ENCODE results near the gene PIK3CA. TPM values are rescaled to one million over a fixed set of nuclear protein-coding genes. Genes with fewer than 3 reads are reported as not detected.

Gene PIK3CA
- total and polyA plus RNA-seq, 2 experiments from 2014 or later: 5.1 to 13.4 TPM

DNA sequence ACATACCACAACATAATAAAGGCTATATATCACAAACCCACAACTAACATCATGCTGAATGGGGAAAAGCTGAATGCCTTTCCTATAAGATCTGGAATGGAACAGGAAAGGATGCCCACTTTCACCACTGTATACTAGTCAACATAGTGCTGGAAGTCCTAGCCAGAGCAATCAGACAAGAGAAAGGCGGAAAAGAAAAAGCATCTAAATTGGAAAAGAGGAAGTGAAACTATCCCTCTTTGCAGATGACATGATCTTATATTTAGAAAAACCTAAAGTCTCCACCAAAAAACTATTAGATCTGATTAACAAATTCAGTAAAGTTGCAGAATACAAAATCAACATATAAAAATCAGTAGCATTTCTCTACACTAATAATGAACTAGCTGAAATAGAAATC lies 14.6 kb upstream of the PIK3CA start:
- H3F3A ChIP-seq (replicated peaks; ENCODE audit: low read depth): no peaks in the 10 kb centered on the region
- no peaks in the 10 kb centered on the region for H3K4me1 ChIP-seq (ENCODE audit: insufficient read depth)
- H4K20me1 ChIP-seq (replicated peaks; ENCODE audit: insufficient read depth): no peaks in the 10 kb centered on the region
- no peaks in the 10 kb centered on the region for H3K79me2 ChIP-seq (replicated peaks; ENCODE audit: insufficient read depth)
- no peaks in the 10 kb centered on the region for H3K4me1 Mint-ChIP-seq
- no peaks in the 10 kb centered on the region for H3K36me3 ChIP-seq (ENCODE audit: insufficient read depth)
- no peak for ATAC-seq
- H3K27ac ChIP-seq (ENCODE audit: low read depth): no peak overlapping the region
- TF ChIP-seq POLR2AphosphoS5 (IDR thresholded peaks at IDR 0.05; ENCODE audit: low read depth) (no peak), CREB1 (CRISPR knock-in tag; IDR thresholded peaks at IDR 0.05; ENCODE audit: low read depth) (no peak), STAT1 (IDR thresholded peaks at IDR 0.05; ENCODE audit: unreplicated experiment) (no peak), NANOG (IDR thresholded peaks at IDR 0.05; ENCODE audit: borderline replicate concordance) (no peak), EZH2 (IDR thresholded peaks at IDR 0.05; ENCODE audit: low read depth, unreplicated experiment) (no peak), JUNB (IDR thresholded peaks at IDR 0.05; ENCODE audit: unreplicated experiment) (no peak), EZH2phosphoT487 (IDR thresholded peaks at IDR 0.05; ENCODE audit: unreplicated experiment) (no peak), ZNF331 (CRISPR knock-in tag; IDR thresholded peaks at IDR 0.05; ENCODE audit: low read depth) (no peak), ZNF114 (CRISPR knock-in tag; IDR thresholded peaks at IDR 0.05) (no peak)
- TF ChIP-seq, protein P1, sequence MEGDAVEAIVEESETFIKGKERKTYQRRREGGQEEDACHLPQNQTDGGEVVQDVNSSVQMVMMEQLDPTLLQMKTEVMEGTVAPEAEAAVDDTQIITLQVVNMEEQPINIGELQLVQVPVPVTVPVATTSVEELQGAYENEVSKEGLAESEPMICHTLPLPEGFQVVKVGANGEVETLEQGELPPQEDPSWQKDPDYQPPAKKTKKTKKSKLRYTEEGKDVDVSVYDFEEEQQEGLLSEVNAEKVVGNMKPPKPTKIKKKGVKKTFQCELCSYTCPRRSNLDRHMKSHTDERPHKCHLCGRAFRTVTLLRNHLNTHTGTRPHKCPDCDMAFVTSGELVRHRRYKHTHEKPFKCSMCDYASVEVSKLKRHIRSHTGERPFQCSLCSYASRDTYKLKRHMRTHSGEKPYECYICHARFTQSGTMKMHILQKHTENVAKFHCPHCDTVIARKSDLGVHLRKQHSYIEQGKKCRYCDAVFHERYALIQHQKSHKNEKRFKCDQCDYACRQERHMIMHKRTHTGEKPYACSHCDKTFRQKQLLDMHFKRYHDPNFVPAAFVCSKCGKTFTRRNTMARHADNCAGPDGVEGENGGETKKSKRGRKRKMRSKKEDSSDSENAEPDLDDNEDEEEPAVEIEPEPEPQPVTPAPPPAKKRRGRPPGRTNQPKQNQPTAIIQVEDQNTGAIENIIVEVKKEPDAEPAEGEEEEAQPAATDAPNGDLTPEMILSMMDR (conservative IDR thresholded peaks at IDR 0.05; ENCODE audit: low read depth in 2 of 2): no peak
- TF ChIP-seq, protein P2, sequence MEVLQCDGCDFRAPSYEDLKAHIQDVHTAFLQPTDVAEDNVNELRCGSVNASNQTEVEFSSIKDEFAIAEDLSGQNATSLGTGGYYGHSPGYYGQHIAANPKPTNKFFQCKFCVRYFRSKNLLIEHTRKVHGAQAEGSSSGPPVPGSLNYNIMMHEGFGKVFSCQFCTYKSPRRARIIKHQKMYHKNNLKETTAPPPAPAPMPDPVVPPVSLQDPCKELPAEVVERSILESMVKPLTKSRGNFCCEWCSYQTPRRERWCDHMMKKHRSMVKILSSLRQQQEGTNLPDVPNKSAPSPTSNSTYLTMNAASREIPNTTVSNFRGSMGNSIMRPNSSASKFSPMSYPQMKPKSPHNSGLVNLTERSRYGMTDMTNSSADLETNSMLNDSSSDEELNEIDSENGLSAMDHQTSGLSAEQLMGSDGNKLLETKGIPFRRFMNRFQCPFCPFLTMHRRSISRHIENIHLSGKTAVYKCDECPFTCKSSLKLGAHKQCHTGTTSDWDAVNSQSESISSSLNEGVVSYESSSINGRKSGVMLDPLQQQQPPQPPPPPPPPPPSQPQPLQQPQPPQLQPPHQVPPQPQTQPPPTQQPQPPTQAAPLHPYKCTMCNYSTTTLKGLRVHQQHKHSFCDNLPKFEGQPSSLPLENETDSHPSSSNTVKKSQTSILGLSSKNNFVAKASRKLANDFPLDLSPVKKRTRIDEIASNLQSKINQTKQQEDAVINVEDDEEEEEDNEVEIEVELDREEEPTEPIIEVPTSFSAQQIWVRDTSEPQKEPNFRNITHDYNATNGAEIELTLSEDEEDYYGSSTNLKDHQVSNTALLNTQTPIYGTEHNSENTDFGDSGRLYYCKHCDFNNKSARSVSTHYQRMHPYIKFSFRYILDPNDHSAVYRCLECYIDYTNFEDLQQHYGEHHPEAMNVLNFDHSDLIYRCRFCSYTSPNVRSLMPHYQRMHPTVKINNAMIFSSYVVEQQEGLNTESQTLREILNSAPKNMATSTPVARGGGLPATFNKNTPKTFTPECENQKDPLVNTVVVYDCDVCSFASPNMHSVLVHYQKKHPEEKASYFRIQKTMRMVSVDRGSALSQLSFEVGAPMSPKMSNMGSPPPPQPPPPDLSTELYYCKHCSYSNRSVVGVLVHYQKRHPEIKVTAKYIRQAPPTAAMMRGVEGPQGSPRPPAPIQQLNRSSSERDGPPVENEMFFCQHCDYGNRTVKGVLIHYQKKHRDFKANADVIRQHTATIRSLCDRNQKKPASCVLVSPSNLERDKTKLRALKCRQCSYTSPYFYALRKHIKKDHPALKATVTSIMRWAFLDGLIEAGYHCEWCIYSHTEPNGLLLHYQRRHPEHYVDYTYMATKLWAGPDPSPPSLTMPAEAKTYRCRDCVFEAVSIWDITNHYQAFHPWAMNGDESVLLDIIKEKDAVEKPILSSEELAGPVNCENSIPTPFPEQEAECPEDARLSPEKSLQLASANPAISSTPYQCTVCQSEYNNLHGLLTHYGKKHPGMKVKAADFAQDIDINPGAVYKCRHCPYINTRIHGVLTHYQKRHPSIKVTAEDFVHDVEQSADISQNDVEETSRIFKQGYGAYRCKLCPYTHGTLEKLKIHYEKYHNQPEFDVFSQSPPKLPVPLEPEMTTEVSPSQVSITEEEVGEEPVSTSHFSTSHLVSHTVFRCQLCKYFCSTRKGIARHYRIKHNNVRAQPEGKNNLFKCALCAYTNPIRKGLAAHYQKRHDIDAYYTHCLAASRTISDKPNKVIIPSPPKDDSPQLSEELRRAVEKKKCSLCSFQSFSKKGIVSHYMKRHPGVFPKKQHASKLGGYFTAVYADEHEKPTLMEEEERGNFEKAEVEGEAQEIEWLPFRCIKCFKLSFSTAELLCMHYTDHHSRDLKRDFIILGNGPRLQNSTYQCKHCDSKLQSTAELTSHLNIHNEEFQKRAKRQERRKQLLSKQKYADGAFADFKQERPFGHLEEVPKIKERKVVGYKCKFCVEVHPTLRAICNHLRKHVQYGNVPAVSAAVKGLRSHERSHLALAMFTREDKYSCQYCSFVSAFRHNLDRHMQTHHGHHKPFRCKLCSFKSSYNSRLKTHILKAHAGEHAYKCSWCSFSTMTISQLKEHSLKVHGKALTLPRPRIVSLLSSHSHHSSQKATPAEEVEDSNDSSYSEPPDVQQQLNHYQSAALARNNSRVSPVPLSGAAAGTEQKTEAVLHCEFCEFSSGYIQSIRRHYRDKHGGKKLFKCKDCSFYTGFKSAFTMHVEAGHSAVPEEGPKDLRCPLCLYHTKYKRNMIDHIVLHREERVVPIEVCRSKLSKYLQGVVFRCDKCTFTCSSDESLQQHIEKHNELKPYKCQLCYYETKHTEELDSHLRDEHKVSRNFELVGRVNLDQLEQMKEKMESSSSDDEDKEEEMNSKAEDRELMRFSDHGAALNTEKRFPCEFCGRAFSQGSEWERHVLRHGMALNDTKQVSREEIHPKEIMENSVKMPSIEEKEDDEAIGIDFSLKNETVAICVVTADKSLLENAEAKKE (CRISPR knock-in tag; IDR thresholded peaks at IDR 0.05): no peak
- TF ChIP-seq, protein P3, sequence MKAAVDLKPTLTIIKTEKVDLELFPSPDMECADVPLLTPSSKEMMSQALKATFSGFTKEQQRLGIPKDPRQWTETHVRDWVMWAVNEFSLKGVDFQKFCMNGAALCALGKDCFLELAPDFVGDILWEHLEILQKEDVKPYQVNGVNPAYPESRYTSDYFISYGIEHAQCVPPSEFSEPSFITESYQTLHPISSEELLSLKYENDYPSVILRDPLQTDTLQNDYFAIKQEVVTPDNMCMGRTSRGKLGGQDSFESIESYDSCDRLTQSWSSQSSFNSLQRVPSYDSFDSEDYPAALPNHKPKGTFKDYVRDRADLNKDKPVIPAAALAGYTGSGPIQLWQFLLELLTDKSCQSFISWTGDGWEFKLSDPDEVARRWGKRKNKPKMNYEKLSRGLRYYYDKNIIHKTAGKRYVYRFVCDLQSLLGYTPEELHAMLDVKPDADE (IDR thresholded peaks at IDR 0.05): no peak
- TF ChIP-seq, protein P4, sequence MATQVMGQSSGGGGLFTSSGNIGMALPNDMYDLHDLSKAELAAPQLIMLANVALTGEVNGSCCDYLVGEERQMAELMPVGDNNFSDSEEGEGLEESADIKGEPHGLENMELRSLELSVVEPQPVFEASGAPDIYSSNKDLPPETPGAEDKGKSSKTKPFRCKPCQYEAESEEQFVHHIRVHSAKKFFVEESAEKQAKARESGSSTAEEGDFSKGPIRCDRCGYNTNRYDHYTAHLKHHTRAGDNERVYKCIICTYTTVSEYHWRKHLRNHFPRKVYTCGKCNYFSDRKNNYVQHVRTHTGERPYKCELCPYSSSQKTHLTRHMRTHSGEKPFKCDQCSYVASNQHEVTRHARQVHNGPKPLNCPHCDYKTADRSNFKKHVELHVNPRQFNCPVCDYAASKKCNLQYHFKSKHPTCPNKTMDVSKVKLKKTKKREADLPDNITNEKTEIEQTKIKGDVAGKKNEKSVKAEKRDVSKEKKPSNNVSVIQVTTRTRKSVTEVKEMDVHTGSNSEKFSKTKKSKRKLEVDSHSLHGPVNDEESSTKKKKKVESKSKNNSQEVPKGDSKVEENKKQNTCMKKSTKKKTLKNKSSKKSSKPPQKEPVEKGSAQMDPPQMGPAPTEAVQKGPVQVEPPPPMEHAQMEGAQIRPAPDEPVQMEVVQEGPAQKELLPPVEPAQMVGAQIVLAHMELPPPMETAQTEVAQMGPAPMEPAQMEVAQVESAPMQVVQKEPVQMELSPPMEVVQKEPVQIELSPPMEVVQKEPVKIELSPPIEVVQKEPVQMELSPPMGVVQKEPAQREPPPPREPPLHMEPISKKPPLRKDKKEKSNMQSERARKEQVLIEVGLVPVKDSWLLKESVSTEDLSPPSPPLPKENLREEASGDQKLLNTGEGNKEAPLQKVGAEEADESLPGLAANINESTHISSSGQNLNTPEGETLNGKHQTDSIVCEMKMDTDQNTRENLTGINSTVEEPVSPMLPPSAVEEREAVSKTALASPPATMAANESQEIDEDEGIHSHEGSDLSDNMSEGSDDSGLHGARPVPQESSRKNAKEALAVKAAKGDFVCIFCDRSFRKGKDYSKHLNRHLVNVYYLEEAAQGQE (IDR thresholded peaks at IDR 0.05; ENCODE audit: unreplicated experiment): no peak
- no peak for DNase-seq (ENCODE audit: low spot score)
- H3K4me3 ChIP-seq: no peak overlapping the region
- H3K9me3 Mint-ChIP-seq: peaks cover 12% of the 10 kb centered on the region
- no peaks in the 10 kb centered on the region for H3K27me3 ChIP-seq (ENCODE audit: insufficient read depth)
- H3K4me3 Mint-ChIP-seq: no peak overlapping the region
- 0 out of 2 replicates have a peak, but pooled peaks cover 4% of the 10 kb centered on the region for H3K9me2 ChIP-seq (ENCODE audit: insufficient read depth)
- H3K4me2 ChIP-seq: no peak overlapping the region
- H3K27ac Mint-ChIP-seq: no peak overlapping the region
- peaks cover 3% of the 10 kb centered on the region; the same call in 1 of the 3 replicates for H3K36me3 Mint-ChIP-seq (ENCODE audit: low read depth)
- H2AFZ ChIP-seq: no peak overlapping the region
- H3K27me3 Mint-ChIP-seq (ENCODE audit: insufficient read depth, low read depth, poor library complexity): peaks cover 2% of the 10 kb centered on the region
